Measurements from ENCODE around the gene LRWD1.

LRWD1 gene

GRCh38 chr7:102456327-102456726 is 8.5 kb upstream of the LRWD1 start:
- peaks cover 6% of the 10 kb centered on the region; the same call in 1 of the 2 replicates for H3K4me1 ChIP-seq (ENCODE audit: control insufficient read depth, insufficient read depth, low read length)
- H3K9ac ChIP-seq (ENCODE audit: low read length): no peak overlapping the region
- peaks cover 49% of the 10 kb centered on the region for H3K36me3 ChIP-seq (ENCODE audit: control insufficient read depth, insufficient read depth, low read length)
- H3K27me3 ChIP-seq (ENCODE audit: control insufficient read depth, insufficient read depth, low read length): no peaks in the 10 kb centered on the region
- no peak overlapping the region for H3K27ac ChIP-seq (ENCODE audit: low read depth, low read length)
- H3K4me3 ChIP-seq (ENCODE audit: low read depth, low read length): no peak overlapping the region
- H3K9me3 ChIP-seq (ENCODE audit: control insufficient read depth, insufficient read depth, low read depth, low read length): no peaks in the 10 kb centered on the region

- H3K9ac ChIP-seq (ENCODE audit: low read length): no peak overlapping the region
- H3K27ac ChIP-seq (ENCODE audit: low read depth, low read length): no peak overlapping the region
- H3K27me3 ChIP-seq (ENCODE audit: control insufficient read depth, insufficient read depth, low read length): no peaks in the 10 kb centered on the region
- H3K4me3 ChIP-seq (ENCODE audit: low read depth, low read length): no peak overlapping the region
- H3K4me1 ChIP-seq (ENCODE audit: control insufficient read depth, insufficient read depth, low read length): no peaks in the 10 kb centered on the region
- H3K9me3 ChIP-seq (ENCODE audit: control insufficient read depth, insufficient read depth, low read depth, low read length): no peaks in the 10 kb centered on the region
- peaks cover 49% of the 10 kb centered on the region for H3K36me3 ChIP-seq (ENCODE audit: control insufficient read depth, insufficient read depth, low read length)
Measured at GRCh38 chr7:102457352-102457924, 7.3 kb upstream of the LRWD1 start.

- no peaks in the 10 kb centered on the region for H3K27me3 ChIP-seq (ENCODE audit: control insufficient read depth, insufficient read depth, low read length)
- H3K9ac ChIP-seq (ENCODE audit: low read length): no peak overlapping the region
- H3K4me3 ChIP-seq (ENCODE audit: low read depth, low read length): no peak overlapping the region
- H3K36me3 ChIP-seq (ENCODE audit: control insufficient read depth, insufficient read depth, low read length): peaks cover 49% of the 10 kb centered on the region
- H3K4me1 ChIP-seq (ENCODE audit: control insufficient read depth, insufficient read depth, low read length): 0 out of 2 replicates have a peak, but pooled peaks cover 4% of the 10 kb centered on the region
- no peaks in the 10 kb centered on the region for H3K9me3 ChIP-seq (ENCODE audit: control insufficient read depth, insufficient read depth, low read depth, low read length)
- no peak overlapping the region for H3K27ac ChIP-seq (ENCODE audit: low read depth, low read length)
Measured at GRCh38 chr7:102459221-102459844, 5.5 kb upstream of the LRWD1 start.

- Histone ChIP-seq H3K36me3 (ENCODE audit: control insufficient read depth, insufficient read depth, low read length) (peaks cover 45% of the 10 kb centered on the region), H3K27ac (ENCODE audit: low read depth, low read length) (no peak overlapping the region), H3K9ac (ENCODE audit: low read length) (no peak overlapping the region)
Measured at GRCh38 chr7:102460467-102460866, 4.3 kb upstream of the LRWD1 start.

GRCh38 chr7:102463841-102464576 is 775 bp upstream of the LRWD1 start:
- peak overlapping the region; percentile 95 for H3K9ac ChIP-seq (ENCODE audit: low read length)
- peaks cover 30% of the 10 kb centered on the region for H3K36me3 ChIP-seq (ENCODE audit: control insufficient read depth, insufficient read depth, low read length)
- no peaks in the 10 kb centered on the region for H3K27me3 ChIP-seq (ENCODE audit: control insufficient read depth, insufficient read depth, low read length)
- H3K27ac ChIP-seq (ENCODE audit: low read depth, low read length): peak overlapping the region; percentile 52; the same call in 1 of the 2 replicates
- peak overlapping the region; percentile 97 for H3K4me3 ChIP-seq (ENCODE audit: low read depth, low read length)
- H3K9me3 ChIP-seq (ENCODE audit: control insufficient read depth, insufficient read depth, low read depth, low read length): no peaks in the 10 kb centered on the region
- H3K4me1 ChIP-seq (ENCODE audit: control insufficient read depth, insufficient read depth, low read length): 0 out of 2 replicates have a peak, but pooled peaks cover 15% of the 10 kb centered on the region

More at GRCh38 chr7:102460467-102460866, 4.3 kb upstream of the LRWD1 start:
- H3K4me1 ChIP-seq (ENCODE audit: control insufficient read depth, insufficient read depth, low read length): 0 out of 2 replicates have a peak, but pooled peaks cover 4% of the 10 kb centered on the region
- H3K9me3 ChIP-seq (ENCODE audit: control insufficient read depth, insufficient read depth, low read depth, low read length): no peaks in the 10 kb centered on the region
- no peaks in the 10 kb centered on the region for H3K27me3 ChIP-seq (ENCODE audit: control insufficient read depth, insufficient read depth, low read length)
- no peak overlapping the region for H3K4me3 ChIP-seq (ENCODE audit: low read depth, low read length)

GRCh38 chr7:102466097-102466496 is 1.3 kb downstream of the LRWD1 start:
- peaks cover 34% of the 10 kb centered on the region for H3K36me3 ChIP-seq (ENCODE audit: control insufficient read depth, insufficient read depth, low read length)
- peak overlapping the region; percentile 13 for H3K9ac ChIP-seq (ENCODE audit: low read length)
- H3K27me3 ChIP-seq (ENCODE audit: control insufficient read depth, insufficient read depth, low read length): no peaks in the 10 kb centered on the region
- H3K9me3 ChIP-seq (ENCODE audit: control insufficient read depth, insufficient read depth, low read depth, low read length): no peaks in the 10 kb centered on the region
- H3K27ac ChIP-seq (ENCODE audit: low read depth, low read length): no peak overlapping the region
- H3K4me3 ChIP-seq (ENCODE audit: low read depth, low read length): peak overlapping the region; percentile 97
- H3K4me1 ChIP-seq (ENCODE audit: control insufficient read depth, insufficient read depth, low read length): 0 out of 2 replicates have a peak, but pooled peaks cover 15% of the 10 kb centered on the region

- H3K4me1 ChIP-seq (ENCODE audit: control insufficient read depth, insufficient read depth, low read length): 0 out of 2 replicates have a peak, but pooled peaks cover 15% of the 10 kb centered on the region
- no peaks in the 10 kb centered on the region for H3K27me3 ChIP-seq (ENCODE audit: control insufficient read depth, insufficient read depth, low read length)
- no peaks in the 10 kb centered on the region for H3K9me3 ChIP-seq (ENCODE audit: control insufficient read depth, insufficient read depth, low read depth, low read length)
- H3K9ac ChIP-seq (ENCODE audit: low read length): no peak overlapping the region
- no peak overlapping the region for H3K27ac ChIP-seq (ENCODE audit: low read depth, low read length)
- peaks cover 49% of the 10 kb centered on the region for H3K36me3 ChIP-seq (ENCODE audit: control insufficient read depth, insufficient read depth, low read length)
- no peak overlapping the region for H3K4me3 ChIP-seq (ENCODE audit: low read depth, low read length)
Measured at GRCh38 chr7:102467581-102468477, 3.0 kb downstream of the LRWD1 start.

GRCh38 chr7:102468478-102469350 is 3.9 kb downstream of the LRWD1 start:
- 0 out of 2 replicates have a peak, but pooled peaks cover 13% of the 10 kb centered on the region for H3K4me1 ChIP-seq (ENCODE audit: control insufficient read depth, insufficient read depth, low read length)

GRCh38 chr7:102469351-102469971 is 4.7 kb downstream of the LRWD1 start:
- no peaks in the 10 kb centered on the region for H3K27me3 ChIP-seq (ENCODE audit: control insufficient read depth, insufficient read depth, low read length)
- H3K36me3 ChIP-seq (ENCODE audit: control insufficient read depth, insufficient read depth, low read length): peaks cover 57% of the 10 kb centered on the region
- no peak overlapping the region for H3K4me3 ChIP-seq (ENCODE audit: low read depth, low read length)
- no peaks in the 10 kb centered on the region for H3K9me3 ChIP-seq (ENCODE audit: control insufficient read depth, insufficient read depth, low read depth, low read length)
- H3K4me1 ChIP-seq (ENCODE audit: control insufficient read depth, insufficient read depth, low read length): 0 out of 2 replicates have a peak, but pooled peaks cover 11% of the 10 kb centered on the region
- no peak overlapping the region for H3K9ac ChIP-seq (ENCODE audit: low read length)
- H3K27ac ChIP-seq (ENCODE audit: low read depth, low read length): no peak overlapping the region

More at GRCh38 chr7:102468478-102469350, 3.9 kb downstream of the LRWD1 start:
- H3K9ac ChIP-seq (ENCODE audit: low read length): no peak overlapping the region
- peaks cover 57% of the 10 kb centered on the region for H3K36me3 ChIP-seq (ENCODE audit: control insufficient read depth, insufficient read depth, low read length)
- no peaks in the 10 kb centered on the region for H3K9me3 ChIP-seq (ENCODE audit: control insufficient read depth, insufficient read depth, low read depth, low read length)
- no peak overlapping the region for H3K4me3 ChIP-seq (ENCODE audit: low read depth, low read length)
- H3K27me3 ChIP-seq (ENCODE audit: control insufficient read depth, insufficient read depth, low read length): no peaks in the 10 kb centered on the region
- no peak overlapping the region for H3K27ac ChIP-seq (ENCODE audit: low read depth, low read length)
